CD4-positive, alpha-beta T cell treated with Interleukin-6 for 4 hours (primary cell): ENCODE measurements around the gene MPZL2.

Source experiments
- DNase-seq: peaks from one replicate; pipeline ENCODE4 v3.0.0-alpha.2; 2020; ENCODE audit warnings: mixed read lengths

MPZL2 gene

DNA sequence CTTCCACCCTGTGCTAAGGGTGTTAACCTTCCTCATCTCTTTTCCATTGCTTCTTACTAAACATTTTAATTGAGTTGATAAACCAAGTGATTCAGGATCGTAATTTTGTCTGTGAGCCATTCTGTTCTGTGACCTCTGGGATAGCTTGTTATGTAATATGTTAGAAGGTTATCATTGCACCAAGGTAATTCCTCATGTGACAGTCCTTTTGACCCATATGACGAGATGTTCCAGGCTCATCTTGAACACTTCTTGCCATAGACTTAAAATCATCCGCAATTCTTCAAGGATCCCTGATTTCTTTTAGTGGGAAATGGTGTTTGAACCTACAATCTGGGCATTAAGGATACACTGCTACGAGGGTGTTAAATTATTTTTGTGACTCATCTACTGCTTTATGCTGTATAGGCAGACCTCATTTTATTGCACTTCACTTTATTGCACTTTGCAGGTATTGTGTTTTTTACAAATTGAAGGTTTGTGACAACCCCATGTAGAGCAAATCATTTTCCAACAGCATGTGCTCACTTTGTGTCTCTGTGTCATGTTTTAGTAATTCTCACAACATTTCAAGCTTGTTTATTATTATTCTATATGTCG is 19.0 kb upstream of the MPZL2 start:
- no peak for DNase-seq

DNA sequence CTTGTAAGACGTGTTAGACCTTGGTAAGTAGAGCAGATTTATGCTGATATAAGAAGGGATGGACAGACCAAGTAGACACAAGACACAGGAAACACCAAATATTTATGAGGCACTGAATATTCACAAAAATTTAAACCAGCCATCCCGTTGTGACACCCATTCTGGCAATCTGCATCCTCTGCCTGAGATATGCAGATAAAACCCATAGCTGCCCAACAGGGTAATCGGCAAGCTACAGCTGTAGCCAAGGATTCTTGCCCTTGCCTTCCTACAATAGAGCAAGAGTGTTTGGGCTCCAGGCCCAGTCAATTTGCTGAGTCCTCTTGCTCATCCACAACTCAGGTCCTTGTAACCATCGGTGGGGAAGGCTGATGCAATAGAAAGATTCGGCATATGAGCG is 18.5 kb upstream of the MPZL2 start:
- no peak for DNase-seq

- DNase-seq: no peak
Observed at GRCh38 chr11:118281284-118281683, 17.2 kb upstream of the MPZL2 start.

- peak; percentile 15 for DNase-seq
Observed at GRCh38 chr11:118277312-118277711, 13.2 kb upstream of the MPZL2 start.

GRCh38 chr11:118276422-118276821 is 12.3 kb upstream of the MPZL2 start:
- DNase-seq: no peak

DNA sequence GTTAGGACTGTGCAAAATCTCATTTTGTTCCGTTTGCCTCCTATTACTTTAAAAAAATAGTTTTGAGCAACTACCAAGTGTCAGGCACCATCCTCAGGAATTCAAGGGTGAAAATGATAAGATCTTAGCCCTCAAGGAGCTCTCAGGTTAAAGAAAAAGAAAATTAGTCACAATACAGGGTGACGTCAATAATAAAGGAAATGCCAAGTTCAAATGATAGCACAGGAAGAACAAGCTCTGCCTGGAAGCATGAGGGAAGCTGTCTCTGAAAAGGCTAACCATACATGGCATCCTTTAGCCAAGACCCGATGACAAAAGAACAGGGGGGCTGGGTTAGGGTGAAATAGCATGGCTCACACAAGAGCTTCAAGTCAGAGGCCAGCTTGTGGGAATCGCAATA is 11.1 kb upstream of the MPZL2 start:
- peak; percentile 11 for DNase-seq

DNA sequence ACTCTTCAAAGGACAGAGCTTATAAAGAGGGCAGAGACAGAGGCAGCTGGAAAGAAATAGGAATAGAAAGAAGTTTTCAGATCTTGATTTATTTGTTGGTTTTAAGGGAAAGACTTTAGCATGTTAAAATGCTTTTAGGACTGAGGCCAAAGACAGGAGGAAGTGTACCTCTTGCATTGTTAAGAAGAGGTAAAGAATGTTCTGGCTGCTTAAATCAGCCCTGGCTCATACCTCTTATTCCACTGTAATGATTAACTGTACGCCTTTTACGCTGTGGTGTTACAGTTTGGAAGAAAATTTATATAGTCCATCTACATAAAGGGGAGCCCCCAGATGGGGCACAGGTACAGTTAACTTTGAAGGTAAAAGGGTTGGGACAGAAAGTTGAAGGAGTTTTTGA is 10.1 kb upstream of the MPZL2 start:
- DNase-seq: no peak

- no peak for DNase-seq
Observed at GRCh38 chr11:118272001-118272400, 7.9 kb upstream of the MPZL2 start.

DNA sequence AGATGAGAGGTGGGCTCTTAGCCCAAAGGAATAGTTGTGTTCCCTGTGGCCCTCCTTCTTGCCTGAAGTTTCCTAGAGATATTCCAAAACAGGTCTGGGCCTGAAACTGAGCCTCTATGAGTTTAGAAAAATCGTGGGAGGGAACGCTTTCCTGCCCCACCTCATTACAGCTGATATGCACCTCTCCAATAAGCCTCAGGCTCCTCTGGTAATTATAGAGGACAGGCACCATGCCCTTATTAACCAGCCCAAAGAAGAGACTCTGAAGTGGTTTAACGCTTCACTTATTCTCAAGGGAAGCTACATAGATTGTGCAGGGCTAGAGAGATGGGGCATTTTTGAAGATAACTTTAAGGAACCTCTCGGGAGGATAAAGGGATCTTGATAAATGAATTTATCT is 3.4 kb upstream of the MPZL2 start:
- no peak for DNase-seq

DNA sequence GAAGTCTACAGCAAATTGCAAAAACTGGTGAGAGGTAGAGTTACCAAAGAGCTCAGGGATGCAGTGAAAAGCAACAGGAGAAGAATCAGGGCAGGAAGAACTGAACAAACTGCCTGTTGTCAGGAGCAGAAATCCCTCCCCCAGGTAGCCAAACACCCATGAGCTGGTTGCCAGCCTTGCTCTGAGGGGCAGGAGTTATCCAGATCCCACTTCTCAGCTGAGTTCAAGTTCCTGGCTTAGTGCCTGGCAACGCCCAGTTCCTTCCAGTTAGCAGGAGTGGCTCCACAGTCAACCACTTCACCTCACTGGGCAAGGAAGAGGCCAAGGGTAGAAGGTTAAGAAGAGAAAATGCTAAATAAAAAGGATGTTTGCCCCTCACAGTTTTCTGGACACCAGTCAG is 1.9 kb upstream of the MPZL2 start:
- no peak for DNase-seq

DNA sequence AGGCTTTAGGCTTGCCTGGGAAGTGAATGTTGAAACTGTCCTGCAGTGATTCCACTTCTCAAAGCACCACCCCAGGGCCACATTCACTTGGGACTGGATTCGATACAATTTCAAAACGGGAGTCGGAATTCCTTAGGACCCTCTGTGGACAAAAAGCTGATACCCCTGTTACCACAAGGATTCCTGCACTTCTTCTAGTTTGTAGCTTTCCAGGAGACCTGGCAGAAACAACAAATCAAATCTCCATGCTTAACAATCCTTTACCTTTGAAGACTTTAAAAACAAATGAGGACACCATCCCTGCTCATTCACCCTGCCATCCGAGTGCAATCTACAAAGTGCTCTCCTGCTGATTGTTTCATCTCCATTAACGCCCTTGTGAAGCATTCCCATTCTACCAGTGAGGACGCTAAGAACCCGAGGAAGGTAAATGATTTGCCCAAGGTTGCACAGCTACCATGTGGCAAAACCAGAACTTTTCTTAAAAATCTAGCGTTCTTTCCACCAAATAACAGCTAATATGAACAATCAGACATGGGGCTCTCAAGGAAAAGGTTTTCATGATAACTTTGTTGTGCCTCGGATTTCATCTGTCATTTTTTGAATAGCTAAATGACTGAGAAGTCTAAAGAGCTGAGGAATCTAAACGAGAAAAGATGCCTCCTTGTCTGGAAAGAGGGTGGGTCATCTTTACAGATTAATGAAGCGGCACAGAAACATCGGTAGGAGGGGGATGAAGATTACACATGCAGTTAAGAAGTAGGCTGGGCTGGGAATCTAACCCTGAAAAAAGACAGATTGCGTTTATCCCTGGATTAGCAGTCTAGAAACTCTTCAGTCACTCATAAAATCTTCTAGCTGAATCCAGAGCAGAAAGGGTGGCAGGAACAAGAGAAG is 720 bp upstream of the MPZL2 start:
- no peak for DNase-seq

DNA sequence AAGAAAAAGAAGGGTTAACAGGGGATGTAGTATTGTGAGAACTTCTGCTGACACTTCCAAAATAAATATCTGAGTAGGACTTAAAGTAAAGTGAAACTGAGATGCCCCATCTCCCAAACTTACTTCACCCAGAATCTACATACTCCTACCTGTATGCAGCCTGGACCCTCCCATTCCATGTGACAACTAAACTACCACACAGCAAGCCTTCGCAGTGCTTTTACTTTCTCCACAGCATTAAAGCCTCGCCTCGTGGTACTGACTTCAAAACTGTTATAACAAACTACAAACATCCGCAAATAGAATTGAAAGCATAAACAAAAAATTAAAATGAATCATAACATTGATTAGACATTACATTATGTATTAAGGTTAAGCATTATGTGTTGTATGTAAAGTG is 985 bp downstream of the MPZL2 start:
- no peak for DNase-seq

DNA sequence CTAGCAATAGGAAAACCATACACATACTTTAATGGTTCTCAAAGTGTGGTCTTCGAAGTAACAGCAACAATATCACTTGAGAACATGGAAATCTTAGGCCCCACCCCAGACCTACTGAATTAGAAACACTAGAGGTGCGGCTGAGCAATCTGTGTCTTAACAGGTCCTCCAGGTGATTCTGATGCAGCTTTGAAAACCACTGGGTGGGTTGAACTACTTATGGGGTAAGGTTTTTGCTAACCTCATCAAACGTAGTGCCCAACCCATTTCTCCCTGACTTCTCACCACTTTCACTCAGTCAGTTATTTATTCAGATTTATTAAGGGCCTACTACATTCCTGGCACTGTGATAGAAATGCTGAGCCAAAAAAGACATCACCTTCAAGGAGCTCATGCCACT is 3.7 kb downstream of the MPZL2 start:
- no peak for DNase-seq

- DNase-seq: no peak
Observed at GRCh38 chr11:118259138-118259537, 5.0 kb downstream of the MPZL2 start.

DNA sequence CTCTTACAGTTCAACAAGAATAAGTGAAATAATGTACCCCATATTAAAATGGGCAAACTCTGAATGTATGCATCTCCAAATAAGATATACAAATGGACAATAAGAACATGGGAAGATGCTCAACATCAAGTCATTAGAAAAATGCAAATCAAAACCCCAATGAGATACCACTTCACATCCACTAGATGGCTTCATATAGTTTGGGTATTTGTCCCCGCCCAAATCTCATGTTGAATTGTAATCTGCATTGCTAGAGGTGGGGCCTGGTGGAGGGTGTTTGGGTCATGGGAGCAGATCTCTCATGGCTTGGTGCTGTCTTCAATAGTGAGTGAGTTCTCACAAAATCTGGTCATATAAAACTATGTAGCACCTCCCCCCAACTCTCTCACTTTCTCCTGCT is 5.7 kb downstream of the MPZL2 start:
- DNase-seq: no peak

GRCh38 chr11:118252688-118253087 is 11.4 kb downstream of the MPZL2 start:
- no peak for DNase-seq

DNA sequence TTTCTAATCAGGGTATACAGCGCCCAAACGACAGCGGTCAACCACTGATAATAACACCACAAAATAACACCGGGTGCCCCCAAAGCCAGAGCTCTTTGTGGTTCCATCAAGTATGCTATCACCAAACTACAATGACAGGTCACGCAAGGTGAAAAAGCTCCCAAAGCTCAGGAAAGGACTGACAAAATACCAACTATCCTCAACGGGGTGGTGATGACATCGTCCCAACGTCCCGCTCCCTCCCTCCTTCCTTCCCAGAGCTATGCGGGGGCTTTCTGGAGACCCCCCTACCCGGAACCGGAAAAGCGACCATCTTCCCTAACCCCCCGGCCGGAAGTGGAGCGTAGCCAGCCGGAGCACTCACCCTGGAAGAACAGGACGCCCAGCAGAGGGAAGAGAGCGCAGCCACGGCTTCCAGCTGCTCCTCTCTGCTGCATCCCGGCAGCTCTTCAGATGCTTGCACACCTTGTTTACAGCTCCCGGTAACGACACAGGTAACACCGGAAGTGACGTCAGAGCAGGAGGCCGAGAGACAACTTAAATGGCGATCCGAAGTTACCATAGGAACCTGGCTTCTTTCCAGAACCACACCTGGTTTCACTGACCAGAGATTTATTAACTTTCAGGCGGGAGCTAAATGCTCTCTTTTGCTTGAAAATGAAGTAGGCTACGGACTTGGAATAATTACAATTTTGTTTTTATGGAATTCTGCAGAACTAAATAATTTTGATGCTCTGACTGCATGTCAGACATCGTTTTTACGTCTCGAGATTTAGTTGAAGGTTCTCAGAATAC is 12.0 kb downstream of the MPZL2 start, which contains the start of gene MPZL3:
Gene MPZL3, minus strand, starts transcription at position 508 of the 795 bp plus-strand sequence. Its CDS starts 71 bp downstream, at position 437.
- DNase-seq: peak; percentile 88

DNA sequence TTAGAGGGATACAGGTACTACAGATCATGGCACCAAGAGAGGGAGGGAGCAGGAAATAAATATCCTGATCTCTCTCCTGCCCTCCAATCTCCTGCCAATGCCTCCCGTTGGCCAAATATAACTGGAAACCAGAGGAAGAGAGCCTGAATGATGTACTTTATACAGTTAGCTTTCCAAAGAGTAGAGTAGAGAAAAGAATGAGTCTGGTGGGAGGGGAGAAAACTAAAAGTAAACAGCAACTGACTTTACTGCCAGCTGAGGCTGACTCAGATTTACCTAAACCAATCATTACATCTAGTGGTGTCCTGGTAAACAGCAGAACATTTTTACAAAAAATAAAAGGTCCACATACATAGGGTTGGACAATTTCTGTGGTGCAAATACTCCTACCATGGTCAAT is 17.1 kb downstream of the MPZL2 start:
- peak; percentile 30 for DNase-seq

DNA sequence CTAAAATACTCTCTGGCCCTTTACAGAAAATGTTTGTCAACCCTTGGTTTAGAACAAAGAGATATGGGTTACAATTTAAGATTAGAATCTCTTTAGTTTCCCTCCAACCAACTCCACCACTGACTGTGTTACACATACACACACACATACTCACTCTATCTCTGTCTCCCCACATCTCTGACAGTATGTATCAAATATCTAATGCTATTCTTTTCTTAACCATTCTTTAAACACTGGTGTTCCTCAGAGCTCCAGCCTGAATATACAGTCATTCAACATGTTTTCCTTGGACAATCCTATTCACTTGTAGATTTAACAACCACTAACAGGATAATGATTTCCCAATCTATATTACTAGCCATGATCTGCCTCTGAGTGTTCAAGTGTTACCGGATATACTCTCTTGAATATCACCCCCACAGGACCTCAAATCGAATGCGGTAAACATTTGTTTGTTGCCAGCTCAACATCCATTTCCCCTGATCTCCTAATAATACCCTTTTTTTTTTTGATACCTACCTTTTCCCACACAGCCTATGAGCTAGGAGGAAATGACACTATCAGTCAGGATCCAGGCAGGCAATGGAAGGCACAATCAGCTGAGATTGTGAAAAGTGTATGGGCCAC is 18.0 kb downstream of the MPZL2 start:
- DNase-seq: no peak

DNA sequence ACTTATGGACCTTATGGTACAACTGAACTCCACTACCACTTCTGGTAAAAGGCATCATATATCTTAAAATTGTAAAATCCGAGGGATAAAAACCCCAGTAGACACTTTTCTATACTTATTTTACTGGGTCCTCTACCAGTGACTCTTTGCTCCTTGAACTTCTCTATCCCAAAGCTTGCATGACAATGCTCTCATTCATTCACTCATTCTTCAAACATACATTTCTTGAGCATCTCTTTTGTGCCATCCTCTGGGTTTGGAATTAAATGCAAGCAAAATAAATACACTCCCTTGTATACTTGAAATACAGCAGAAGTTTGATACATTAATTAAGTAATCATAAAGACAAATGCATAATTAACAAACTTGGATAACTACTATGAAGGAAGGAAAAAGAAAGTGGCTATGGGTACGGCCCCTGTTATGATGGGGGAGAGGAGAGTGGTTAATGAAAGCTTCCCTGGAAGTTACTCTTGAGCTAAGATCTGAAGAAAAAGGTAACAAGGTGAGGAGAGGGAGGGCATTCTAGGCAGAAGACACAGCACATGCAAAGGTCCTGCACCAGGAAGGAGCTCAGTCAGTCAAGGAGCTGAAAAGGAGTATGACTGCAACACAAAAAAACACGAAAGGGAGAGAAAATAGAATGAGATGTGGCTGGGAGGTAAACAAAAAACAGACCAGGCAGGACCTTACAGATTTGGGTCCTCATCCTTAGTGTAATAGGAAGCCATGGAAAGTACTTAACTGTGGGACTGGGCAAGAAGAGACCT is 19.9 kb downstream of the MPZL2 start:
- no peak for DNase-seq

DNA sequence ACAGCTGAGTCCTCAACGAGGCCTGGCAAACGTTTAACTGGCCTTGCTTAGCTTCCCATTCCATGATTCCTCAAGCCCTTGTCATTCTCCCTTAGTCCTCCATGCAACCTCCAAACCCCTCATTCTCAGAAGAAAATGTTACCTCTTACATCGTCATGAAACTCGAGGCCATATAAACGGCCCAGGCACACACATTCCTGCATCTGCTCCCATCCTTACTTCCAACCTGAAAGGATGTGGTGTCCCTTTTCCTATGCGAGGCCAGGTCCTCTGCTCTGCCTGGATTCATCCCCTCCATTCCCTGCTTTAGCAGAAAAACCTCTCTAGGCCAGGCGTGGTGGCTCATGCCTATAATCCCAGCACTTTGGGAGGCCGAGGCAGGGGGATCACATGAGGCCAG is 20.9 kb downstream of the MPZL2 start:
- DNase-seq: no peak

GRCh38 chr11:118241764-118242098 is 22.4 kb downstream of the MPZL2 start:
- DNase-seq: no peak
